ENCODE results near the gene ROR2.
"Not testable (repeated sequence)": the region's sequence is repeated elsewhere in the genome, so short reads cannot be mapped to it uniquely, and the experiment has no call there.

ROR2 gene

GRCh38 chr9:91813176-91813795 is 136.7 kb downstream of the ROR2 start:
- DNase-seq, result no peak

GRCh38 chr9:91812191-91812590 is 137.8 kb downstream of the ROR2 start:
- no peak for DNase-seq

GRCh38 chr9:91811024-91811909 is 138.8 kb downstream of the ROR2 start:
- no peak for DNase-seq

DNA sequence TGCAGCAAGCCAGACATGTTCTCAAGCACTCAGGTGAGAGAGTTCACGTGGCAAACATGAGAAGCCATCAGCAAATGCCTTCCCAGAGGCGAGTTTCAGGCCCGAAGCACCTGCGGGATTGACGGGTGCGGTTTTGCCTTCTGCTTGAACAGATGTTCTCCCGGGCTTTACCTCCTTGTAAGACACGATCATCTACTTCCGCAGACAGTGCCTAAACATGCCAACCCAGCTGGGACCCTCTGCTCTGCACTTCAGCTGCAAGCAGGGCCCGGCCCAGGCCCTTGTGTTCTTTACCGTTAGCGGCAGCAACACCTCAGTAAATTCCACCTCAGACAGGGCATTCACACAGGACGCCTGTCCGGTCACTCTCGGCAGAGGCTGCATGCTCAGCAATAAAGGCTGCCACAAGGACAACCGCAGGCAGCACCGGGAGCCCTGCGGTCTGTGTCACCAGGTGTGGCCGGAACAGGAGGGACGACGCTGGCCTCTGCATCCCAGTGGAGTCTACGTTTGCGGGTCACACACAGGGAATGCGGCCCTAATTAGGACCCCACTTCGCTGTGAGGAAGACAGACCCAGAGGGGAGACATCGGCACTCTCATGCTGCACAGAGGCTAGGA is 139.6 kb downstream of the ROR2 start:
- DNase-seq, result no peak

- no peak for DNase-seq
Observed at GRCh38 chr9:91809581-91810285, 140.3 kb downstream of the ROR2 start.

GRCh38 chr9:91807643-91808246 is 142.3 kb downstream of the ROR2 start:
- DNase-seq, result no peak

- DNase-seq, result no peak
Observed at GRCh38 chr9:91805031-91805430, 145.0 kb downstream of the ROR2 start.

- DNase-seq, result no peak
Observed at GRCh38 chr9:91803970-91804752, 145.9 kb downstream of the ROR2 start.

DNA sequence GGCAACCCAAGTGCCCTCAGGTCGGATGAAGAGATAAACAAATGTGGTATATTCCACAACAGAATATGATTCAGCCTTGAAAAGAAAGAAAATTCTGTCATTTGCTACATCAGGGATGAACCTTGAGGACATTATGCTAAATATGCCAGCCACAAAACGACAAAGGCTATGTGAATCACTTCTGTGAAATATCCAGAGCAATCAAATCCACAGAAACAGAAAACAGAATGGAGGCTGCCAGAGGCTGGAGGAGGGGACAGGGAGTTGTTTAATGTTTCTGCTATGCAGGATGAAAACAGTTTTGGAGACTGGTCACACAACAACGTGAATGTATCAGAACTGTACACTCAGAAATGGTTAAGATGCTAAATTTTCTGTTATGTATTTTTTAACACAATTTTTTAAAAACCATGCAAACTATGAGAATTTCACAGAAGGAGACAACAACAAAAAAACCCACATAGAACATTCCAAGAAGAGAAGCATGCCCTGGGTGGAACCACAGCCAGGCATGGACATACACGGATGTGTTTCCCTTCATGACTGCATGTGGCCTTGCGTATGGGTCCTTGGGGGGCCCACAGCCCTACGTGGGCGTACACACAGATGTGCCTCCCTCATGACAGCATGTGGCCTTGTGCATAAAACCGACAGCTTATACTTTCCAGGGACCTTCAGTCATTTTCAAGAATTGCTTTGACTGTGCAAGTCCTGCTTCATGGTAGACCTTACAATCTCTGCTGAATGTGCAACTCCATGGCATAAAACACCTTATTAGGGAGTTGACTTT is 146.7 kb downstream of the ROR2 start:
- DNase-seq, result no peak

- no peak for DNase-seq
Observed at GRCh38 chr9:91802391-91802790, 147.6 kb downstream of the ROR2 start.

GRCh38 chr9:91800473-91801030 is 149.5 kb downstream of the ROR2 start:
- DNase-seq, result no peak

DNA sequence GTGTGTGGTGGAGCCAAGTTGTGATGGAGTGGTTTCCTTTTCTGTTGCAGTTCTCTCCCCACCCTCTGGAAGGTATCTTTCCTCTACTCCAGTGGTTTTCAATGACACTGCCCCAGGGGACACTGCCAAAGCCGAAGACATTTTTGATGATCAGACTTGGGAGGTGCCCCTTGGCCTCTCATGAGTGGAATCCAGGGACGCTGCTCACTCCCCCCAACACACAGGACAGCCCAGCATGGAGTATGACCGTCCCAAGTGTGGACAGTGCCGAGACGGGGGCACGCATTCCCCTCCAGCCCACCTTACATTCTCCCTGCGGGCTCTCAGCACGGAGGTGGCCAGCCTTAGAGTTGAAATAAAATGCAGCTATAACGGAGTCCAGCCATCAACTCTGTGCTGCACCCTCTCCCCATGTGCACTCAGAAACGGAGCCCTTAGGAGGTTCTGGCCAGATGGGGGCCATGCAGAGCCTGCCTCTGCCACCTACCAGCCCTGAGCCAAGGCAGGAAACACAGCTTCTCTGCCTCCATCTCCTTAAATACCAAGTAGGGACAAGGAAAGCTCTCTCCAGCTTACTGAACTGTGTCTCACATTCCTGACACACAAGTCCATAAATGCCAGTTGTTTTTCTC is 150.8 kb downstream of the ROR2 start:
- no peak for DNase-seq

DNA sequence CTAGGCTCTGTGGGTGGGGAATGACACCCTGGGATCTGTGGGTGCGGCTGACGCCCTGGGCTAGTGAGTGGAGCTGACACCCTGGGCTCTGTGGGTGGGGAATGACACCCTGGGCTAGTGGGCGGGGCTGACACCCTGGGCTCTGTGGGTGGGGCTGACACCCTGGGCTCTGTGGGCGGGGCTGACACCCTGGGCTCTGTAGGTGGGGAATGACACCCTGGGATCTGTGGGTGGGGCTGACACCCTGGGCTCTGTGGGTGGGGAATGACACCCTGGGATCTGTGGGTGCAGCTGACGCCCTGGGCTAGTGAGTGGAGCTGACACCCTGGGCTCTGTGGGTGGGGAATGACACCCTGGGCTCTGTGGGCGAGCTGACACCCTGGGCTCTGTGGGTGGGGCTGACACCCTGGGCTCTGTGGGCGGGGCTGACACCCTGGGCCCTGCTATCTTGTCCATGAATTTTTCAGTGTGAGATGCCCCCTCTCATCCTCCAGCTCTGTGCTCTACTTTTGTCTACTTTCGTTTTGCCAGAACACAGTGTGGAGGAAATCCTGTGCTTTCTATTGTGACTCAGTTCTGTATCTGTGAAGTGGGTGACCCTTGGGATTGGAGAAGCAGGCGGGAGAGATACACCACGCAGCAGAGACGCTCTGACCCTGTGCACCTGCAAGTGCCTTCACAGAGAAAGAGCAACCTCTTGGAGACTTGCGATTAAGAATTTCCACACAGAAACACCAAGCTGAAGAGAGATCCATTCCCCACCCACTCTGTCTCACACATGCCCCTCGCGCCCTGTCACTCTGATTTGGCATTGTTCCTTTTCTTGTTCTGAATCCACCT is 151.5 kb downstream of the ROR2 start:
- not testable (repeated sequence) for DNase-seq

GRCh38 chr9:91797517-91797916 is 152.5 kb downstream of the ROR2 start:
- not testable (repeated sequence) for DNase-seq

GRCh38 chr9:91796516-91796915 is 153.5 kb downstream of the ROR2 start:
- not testable (repeated sequence) for DNase-seq

GRCh38 chr9:91795598-91796241 is 154.3 kb downstream of the ROR2 start:
- DNase-seq, result no peak

DNA sequence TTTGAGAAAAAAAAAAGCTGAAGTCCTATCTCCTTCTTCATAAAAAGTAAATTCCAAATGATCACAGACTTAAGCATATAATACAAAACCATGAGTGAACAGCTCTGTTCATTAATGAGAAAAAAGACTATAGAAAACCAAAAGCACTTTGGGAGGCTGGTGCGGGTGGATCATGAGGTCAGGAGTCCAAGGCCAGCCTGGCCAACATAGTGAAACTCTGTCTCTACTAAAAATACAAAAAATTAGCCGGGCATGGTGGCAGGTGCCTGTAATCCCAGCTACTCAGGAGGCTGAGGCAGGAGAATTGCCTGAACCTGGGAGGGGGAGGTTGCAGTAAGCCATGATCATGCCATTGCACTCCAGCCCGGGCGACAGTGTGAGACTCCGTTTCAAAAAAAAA is 156.7 kb downstream of the ROR2 start:
- not testable (repeated sequence) for DNase-seq

DNA sequence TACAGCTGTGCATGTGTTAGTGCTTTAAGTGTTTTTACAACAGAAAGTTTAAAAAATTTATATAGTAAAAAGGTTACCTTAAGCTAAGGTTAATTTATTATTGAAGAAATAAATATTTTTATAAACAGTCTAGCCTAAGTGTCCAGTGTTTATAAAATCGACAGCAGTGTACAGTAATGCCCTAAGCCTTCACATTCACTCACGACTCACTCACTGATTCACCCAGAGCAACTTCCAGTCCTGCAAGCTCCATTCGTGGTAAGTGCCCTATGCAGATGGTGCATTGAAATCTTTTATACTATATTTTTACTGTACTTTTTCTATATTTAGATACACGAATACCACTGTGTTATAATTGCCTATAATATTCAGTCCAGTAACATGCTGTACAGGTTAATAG is 159.1 kb downstream of the ROR2 start:
- DNase-seq, result no peak

DNA sequence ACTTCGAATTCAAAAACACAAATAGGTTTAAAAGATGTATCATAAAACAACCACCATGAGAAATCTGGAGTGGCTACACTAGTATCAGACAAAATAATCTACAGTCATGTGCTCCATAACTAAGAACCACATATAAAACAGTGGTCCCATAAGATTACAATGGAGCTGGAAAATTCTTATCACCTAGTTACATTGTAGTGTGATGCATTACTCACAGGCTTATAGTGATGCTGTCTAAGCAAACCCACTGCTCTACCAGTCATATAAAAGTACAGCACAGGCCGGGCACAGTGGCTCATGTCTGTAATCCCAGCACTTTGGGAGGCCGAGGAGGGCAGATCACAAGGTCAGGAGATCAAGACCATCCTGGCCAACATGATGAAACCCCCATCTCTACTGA is 160.1 kb downstream of the ROR2 start:
- no peak for DNase-seq
